NCI-H748 (cell line): Measurements from ENCODE around the gene ENPEP.
"Not testable (repeated sequence)": the region's sequence is repeated elsewhere in the genome, so short reads cannot be mapped to it uniquely, and the experiment has no call there.

Experiments used
- DNase-seq: peaks from one replicate; lab custom pipeline; 2025; ENCODE audit not compliant: unreplicated experiment; lab: John Stamatoyannopoulos, UW

ENPEP gene

DNA sequence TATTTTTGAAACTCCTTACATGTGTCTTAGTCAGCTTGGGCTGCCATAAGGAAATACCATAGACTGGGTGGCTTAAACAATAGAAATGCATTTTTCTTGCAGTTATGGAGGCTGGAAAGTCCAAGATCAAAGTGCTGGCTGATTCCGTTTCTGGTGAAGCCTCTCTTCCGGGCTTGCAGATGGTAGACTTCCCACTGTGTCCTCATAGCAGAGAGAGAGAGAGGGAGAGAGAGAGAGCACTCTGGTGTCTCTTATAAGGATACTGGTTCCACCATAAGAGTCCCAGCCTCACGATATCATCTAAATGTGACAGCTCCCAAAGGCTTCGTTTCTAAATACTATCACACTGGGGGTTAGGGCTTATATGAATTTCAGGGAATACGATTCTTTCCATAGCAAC is 39.7 kb downstream of the ENPEP start:
- no peak for DNase-seq

DNA sequence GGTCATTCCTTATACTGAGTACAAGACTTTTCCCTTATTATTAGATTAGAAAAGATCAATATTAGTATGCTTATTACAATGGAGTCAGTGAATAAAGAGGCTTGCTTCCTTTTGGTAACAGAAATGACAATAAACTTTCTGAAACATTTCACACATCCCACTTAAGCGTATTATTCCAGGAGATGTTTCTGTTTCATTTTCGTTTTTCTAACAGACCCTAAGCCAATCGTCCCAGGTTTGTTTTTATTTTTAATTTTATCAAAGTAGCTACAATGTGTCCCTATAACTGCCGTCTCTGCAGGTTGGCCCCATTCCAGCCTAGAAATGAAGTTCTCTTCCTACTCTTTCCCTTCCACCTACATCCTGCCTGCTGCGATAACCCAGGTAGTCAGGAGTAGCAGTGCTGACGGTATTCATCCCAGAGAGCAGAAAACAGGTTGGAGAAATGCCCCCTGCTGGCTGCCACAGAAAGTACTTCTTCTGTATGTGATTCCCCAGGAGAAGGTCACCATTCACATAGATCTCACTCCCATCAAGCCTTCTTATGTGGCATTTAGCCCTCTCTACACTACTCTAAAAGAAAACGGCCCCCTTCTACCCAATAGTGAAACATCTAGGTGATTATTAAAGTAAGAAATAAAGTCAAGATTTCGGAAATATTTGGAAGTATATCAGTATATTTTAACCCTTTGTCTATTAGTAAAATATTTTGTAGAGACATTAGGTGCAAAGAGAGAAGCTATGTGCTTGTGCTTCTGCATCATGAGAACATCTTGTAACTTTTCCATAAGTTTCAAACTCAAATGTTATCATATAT is 40.4 kb downstream of the ENPEP start:
- peak; percentile 60 for DNase-seq

DNA sequence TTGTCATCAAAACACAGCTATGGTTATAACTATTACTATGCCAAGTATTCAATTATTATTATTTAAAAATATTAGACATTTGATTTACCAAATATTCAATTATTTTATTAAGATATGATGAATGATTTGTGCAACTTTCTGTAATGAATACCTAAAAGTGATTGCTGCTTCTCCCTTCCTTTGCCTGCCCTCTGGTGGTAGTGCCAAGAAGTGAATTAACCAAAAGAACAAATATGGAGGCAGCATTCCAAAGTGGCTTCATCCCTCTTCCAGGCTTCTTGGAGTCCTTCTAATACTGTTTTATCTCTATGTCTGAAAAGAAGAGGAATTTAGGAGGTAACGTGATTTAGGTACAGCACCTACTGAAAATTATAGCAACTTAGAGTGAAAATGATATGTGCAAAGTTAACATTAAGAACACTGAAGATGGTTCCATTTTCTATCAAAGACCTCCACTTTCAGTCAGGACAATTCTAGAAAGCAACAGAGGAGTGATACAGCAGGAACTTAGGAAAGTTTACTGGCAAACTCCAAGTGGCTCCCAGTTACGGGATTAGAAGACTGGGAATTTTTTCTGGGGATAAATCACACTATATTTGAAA is 43.0 kb downstream of the ENPEP start:
- DNase-seq: peak; percentile 12

DNA sequence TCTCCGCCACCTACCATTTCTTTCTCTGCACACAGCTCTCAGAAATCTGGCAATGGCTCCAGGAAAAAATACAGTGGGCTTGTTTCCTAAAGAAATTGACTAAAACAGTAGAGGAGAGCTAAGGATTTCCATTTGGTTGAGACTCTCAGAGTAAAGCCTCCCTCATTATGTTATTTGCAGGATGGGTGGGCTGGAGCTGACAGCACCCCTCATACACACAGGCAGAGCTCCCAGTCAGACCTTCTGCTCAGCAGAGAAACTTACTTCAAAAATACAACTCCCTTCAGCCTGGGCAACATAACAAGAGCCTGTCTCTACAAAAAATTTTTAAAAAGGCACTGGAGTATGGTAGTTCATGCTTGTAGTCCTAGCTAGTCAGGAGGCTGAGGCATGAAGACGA is 44.9 kb downstream of the ENPEP start:
- DNase-seq: no peak

DNA sequence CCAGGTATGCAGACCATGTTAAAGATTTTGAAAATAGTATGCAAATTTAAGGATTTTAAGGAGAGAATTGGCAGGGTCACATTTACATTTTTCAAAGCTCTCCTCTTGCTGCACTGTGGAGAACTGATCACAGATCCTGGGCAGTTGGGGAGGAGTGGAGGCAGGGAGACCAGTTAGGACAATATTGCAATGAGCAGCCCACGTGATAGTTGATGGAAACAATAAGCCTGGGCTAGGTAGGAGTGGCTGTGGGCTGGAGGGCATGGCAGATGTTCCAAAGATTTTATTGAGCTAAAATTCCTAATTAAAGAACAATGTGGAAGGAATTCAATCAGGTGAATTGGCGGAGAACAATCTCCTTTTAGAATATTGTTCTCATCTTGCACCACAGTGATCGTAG is 50.6 kb downstream of the ENPEP start:
- DNase-seq: no peak

DNA sequence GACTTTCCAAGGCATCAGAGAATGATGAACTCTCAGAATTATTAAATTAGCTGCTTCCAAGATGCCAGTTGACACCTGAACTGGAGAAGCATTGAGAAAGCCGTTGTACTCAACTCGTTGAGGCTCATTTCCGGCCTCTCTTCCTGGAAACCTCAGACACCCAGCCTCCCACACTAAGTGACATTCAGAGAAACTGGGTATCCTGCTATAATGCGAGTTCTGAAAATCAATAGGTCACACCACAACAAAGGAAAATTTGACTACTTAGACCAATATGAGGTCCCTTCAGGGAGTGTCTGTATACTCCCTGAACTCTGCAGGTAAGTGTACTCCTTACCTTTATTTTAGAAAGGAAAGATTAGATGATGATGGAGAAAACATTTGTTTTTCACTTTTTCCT is 51.2 kb downstream of the ENPEP start:
- DNase-seq: no peak

DNA sequence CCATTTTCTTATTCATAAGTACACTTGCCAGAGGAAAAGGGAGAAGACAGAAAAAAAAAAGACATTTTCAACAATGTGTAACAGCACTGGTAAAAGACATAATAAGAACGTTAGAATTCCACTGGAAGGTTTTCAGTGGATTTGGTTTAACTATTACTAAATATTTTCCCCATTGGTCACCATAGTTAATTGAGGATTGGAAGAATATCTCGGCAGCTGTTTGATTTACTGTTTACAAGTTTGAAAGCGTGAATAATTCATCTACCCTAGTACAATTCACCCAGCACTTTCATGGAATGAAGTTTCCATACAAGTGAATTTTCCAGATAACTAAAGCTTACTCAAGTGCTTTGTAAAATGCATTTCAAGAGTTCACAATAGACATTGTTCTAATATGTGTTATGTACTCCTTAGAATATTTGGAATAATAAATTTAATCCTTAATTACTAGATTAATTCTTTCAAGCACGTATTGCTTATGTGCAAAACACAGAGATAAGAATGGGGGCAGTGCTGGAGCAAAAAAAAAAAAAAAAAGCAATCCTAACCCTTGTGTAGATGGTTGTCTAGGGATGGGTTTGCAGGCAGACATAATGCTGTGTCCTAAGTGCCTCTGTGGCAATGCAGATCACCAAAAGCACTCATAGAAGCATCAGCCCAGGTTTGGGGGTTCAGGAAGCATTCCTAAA is 57.1 kb downstream of the ENPEP start:
- no peak for DNase-seq

DNA sequence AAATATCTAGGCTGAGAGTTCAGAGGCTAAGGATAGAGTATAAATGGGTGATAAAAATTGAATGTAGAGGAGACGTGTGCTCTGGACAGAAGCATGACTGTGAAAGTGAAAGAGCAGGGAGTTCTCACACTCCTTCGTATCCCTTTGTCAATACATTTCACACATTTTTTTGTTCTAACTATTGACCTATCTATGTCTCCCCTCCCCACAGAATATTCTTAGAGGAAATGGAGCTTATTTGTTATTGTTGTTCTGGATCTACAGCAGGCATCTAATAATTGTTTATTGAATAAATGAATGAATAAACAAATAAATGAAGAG is 57.6 kb downstream of the ENPEP start:
- DNase-seq: no peak

DNA sequence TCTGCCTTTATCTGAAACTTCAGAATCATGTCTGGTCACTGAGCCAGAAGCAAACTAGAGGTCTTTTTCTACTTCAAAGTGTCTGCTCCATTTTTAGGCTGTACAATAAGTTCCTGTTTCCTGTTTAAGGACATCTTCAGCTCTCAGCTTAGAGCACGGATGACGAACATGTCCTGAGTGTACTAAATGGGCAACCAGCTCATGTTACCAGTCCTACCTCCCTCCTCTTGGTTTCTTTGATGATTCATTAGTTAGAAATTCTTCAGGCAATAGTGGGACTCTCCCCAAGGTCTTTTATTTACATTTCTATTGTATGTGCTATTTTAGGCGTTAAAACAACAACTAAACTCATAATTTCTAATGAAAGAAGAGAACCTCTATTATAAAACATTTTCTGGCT is 58.0 kb downstream of the ENPEP start:
- DNase-seq: peak; percentile 4

DNA sequence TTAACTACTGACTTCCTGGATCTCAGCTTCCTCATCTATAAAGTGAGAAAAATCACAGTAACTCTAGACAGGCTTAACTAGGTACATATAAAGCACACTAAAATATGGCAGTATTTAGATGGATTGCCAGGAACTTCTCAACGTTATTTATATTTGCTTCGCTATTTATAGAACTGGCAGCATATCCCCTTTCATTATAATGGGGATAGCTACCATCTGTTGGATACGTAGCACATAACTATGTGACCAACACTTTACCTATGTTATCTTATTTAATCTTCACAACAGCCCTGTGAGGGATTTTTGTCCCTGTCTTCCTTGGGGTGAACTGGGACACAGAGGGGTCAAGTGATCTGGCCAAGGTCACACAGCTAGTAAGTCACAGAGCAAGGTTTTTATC is 64.6 kb downstream of the ENPEP start:
- DNase-seq: no peak

DNA sequence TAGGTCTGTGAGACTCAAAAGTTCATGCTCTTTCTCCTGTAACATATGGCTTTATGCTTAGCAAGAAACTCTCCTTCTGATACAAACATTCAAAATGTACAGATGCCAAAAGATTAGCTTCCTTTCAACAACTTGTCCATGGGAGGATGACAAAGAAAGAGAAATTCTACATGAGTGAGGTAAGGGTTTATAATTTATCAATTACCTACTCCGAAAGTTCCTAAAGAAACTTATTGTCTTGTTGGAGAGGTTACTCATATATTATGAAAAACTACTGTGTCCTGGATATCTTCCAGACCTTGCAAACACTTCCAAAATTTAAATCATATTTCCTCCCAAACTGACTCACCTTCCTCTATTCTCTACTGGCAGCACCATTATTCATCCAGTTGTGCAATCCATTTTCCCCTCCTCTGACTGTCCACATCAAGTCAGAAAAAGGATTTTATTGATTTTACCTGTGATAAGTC is 65.1 kb downstream of the ENPEP start:
- DNase-seq: no peak

DNA sequence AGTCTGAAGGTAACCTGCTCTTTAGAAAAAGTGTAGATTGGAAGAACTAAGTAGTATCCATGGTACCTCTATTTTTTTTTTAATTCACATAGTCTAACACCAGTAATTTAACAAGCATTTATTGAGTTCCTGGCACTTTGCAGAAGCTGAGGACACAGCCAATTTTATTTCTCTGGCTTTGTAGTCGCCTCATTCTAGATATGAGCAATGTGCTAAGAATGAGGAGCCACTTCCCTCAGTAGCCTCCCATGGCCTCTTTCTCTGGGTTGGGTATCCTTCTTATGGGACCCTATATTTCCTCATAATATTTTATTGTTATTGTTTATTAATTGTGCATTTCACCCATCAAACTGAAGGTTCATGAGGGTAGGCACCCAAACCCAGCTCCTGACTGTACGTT is 67.6 kb downstream of the ENPEP start:
- no peak for DNase-seq

DNA sequence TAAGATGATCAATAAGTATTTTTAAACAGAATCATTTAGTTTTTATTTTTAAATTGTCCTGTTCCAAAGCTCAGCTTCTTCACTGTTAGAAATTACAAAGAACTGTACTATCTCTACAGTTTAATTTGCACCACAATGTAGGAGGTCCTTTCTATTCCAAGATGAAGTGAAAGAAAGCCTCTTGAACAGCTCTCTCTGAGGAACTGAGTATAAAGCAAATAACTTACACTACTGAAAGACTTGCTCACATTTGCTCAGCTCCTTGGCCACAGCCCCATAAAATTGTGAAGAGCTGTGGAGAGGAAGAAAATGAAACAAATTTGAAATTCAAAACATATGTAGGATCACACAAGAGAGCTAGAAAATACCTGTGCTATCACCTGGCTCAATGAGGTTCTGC is 68.6 kb downstream of the ENPEP start:
- DNase-seq: no peak

DNA sequence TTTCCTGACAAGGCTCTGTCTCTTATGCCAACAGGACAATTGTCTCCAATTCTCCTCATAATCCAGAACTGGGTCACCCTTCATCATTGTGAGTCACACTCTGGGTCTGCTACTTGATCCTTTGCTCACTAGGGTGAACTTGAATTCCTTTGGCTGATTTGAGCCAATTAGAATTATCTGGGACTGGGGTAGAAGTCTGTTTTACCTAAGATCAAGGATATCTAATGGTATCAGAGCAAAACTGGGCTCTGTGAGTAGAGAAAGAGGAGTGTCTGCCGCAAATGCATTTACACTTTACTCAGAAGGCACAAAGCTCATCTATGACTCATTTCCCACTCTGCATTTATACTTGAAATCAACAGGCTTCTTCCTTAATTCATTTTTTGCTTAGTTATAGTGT is 74.3 kb downstream of the ENPEP start:
- no peak for DNase-seq

DNA sequence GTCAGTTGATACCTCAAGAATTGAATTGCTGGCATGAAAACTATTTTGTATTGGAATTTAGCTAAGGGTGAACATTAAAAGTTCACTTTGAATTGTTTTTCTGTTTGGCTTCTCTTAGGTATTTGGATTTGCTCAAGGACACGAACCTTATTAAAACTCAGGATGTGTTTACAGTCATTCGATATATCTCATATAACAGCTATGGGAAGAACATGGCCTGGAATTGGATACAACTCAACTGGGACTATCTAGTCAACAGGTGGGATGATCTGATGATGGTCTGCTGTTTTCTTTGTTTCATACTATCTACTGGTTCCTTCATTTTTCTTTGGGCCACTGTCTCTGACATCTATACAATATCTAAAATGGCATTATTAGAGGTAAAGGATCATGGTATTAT is 77.2 kb downstream of the ENPEP start:
- no peak for DNase-seq

DNA sequence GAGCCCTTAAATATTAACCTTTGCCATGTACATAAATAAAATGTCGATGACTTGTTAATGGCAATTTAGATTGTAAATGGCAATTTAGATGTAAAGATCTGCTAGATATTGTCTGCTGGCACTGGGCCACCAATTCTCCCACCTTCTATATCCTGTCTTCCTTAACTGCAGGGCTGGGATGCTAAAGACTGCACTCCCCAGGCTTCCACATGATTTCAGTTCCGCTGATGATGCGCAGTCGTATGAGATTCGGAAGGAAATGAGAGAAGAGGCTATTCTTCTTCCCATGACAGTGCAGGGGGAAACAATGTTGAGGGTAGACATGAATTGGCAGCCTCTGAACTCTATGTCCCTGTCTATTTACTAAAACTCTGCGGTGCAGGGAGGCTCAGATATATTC is 91.3 kb downstream of the ENPEP start:
- no peak for DNase-seq

DNA sequence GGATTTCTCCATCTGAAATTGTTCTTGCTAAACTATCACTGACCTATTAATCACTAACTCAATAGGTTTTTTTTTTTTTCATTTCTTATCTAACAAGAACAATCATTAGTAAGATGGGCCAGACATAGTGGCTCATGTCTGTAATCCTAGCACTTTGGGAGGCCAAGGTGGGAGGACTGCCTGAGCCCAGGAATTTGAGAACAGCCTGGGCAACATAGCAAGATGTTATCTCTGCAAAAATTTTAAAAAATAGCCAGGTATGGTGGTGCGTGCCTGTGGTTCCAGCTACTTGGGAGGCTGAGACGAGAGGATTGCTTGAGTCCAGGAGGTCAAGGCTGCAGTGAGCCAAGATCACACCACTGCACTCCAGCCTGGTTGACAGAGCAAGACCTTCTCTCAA is 100.7 kb downstream of the ENPEP start:
- DNase-seq: not testable (repeated sequence)

DNA sequence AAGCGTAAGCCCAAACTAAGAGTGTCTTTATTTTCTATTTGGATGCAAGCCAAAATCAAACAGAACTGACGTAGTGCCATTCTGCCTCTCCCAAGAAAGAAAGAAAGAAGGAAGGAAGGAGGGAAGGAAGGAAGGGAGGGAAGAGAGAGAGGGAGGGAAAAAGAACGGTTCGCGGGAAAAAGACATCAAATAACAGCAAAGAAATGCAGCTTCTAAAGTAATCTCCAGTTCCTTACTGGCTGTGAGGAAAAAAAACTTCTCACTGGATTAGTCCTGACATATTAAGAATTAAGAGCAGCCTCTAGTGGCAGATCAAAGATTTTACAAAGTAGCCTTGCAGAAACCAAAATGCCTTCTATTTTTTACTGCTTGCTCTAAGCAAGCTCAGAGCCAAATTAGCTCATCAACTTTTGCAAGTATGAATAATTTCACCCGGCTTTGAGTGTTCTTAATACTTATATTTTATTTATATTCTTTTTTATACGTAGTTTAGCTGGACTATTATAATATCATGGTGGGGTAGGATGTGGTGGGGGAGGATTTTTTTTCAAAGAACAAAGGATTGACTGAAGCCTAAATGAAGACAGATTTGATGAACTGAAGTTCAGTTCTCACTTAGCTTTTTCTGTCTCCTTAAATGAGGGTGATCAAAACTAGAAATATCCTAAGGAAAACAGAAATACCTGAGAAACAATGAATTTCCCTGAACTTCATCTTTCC is 110.3 kb downstream of the ENPEP start:
- peak; percentile 12 for DNase-seq

DNA sequence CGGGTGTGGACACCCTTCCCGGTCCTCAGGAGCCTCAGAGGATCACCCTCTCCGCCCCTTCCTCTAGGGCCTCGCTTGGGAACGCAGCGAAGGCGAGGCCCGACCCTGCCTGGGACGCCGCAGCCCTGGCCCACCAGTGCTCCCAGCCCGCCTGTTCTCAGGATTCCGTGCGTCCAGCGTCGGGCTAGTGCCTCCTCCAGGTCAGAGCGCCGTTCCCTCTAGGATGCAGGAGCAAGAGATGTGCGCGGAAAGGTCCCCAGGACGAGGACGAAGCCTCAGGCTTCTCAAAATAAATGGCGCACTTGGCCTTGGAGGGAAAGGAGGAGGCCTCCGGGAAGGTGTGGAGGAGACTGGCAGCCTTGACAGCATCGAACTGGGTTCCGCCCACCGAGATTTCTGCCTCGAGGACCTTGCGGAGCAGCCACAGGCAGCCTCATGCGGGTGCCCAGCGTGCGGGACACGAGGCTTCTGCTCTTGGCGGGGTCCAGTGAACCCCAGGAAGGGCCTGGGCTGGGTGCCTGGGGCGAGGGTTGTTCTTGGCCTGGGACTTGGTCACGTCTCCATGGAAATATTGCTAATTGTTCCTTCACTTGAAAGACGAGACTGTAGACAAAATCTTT is 111.8 kb downstream of the ENPEP start:
- DNase-seq: no peak

DNA sequence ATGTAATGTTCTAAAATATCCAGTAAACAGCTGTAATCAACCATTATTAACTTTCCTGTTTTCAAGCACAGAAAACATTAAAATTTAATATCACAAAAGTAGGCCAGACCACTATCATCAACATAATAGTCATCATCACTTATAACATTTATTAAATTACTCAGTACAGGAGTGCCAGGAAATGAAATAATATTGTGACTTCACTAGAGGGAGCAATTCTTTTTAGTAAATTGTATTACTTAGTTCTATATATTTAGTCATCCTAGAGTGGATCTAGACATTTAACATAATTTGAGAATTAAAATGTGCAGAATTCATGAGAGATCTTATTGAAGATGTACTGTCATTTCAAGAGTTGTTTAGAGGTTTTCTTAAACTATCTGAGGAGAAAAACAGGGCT is 113.3 kb downstream of the ENPEP start:
- no peak for DNase-seq

DNA sequence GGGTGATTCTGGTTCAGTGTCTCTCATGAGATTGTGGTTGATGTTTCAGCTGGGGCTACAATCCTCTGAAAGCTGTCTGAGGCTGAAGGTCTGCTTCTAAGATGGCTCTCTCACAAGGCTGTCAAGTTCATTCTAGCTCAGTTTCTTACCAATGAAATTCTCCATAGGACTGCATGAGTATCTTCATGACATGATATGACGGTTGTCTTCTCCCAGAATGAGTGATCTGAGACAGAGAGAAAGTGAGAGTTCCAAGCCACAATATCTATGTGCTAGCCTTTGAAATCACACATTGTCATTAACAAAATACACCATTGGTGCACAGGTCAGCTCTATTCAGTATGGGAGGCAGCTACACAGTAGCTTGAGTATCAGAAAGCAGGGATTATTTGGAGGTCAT is 119.6 kb downstream of the ENPEP start:
- DNase-seq: no peak
